Measurements from ENCODE around the gene FOXRED1.

Gene FOXRED1

GRCh38 chr11:126317432-126317755 lies 48.4 kb downstream of the FOXRED1 start:
- TF ChIP-seq CEBPB (IDR thresholded peaks at IDR 0.05) = no peak
- TF ChIP-seq TEAD4 (IDR thresholded peaks at IDR 0.05) = no peak
- TF ChIP-seq EP300 (IDR thresholded peaks at IDR 0.05; ENCODE audit: borderline replicate concordance) = no peak
- no peak for TF ChIP-seq MAX (IDR thresholded peaks at IDR 0.05)
- no peak for TF ChIP-seq REST (IDR thresholded peaks at IDR 0.05; ENCODE audit: low read depth)
- TF ChIP-seq RAD21 (IDR thresholded peaks at IDR 0.05; ENCODE audit: low read depth) = no peak
- TF ChIP-seq TCF12 (IDR thresholded peaks at IDR 0.05; ENCODE audit: low read depth) = no peak
- TF ChIP-seq YY1 (IDR thresholded peaks at IDR 0.05; ENCODE audit: low read depth) = no peak
- TF ChIP-seq USF1 (IDR thresholded peaks at IDR 0.05) = no peak

GRCh38 chr11:126317756-126318573 lies 49.0 kb downstream of the FOXRED1 start:
- no peak for TF ChIP-seq ZBTB7A (IDR thresholded peaks at IDR 0.05; ENCODE audit: low read depth)
- TF ChIP-seq NFIC (IDR thresholded peaks at IDR 0.05) = no peak
- no peak for TF ChIP-seq YY1 (IDR thresholded peaks at IDR 0.05; ENCODE audit: low read depth)
- no peak for TF ChIP-seq TEAD4 (IDR thresholded peaks at IDR 0.05)
- no peak for TF ChIP-seq TAF1 (IDR thresholded peaks at IDR 0.05; ENCODE audit: low read depth)
- TF ChIP-seq EGR1 (IDR thresholded peaks at IDR 0.05) = no peak
- TF ChIP-seq TCF12 (IDR thresholded peaks at IDR 0.05; ENCODE audit: low read depth) = no peak
- no peak for TF ChIP-seq CREB1 (IDR thresholded peaks at IDR 0.05; ENCODE audit: low read depth)
- no peak for TF ChIP-seq USF1 (IDR thresholded peaks at IDR 0.05)
- no peak for TF ChIP-seq MAX (IDR thresholded peaks at IDR 0.05)
- TF ChIP-seq RAD21 (IDR thresholded peaks at IDR 0.05; ENCODE audit: low read depth) = no peak
- TF ChIP-seq CEBPB (IDR thresholded peaks at IDR 0.05) = no peak
- no peak for TF ChIP-seq FOXM1 (IDR thresholded peaks at IDR 0.05; ENCODE audit: borderline replicate concordance, low read depth)
- TF ChIP-seq REST (IDR thresholded peaks at IDR 0.05; ENCODE audit: low read depth) = no peak

GRCh38 chr11:126318574-126319373 lies 49.8 kb downstream of the FOXRED1 start:
- no peak for TF ChIP-seq TEAD4 (IDR thresholded peaks at IDR 0.05)
- no peak for TF ChIP-seq NFIC (IDR thresholded peaks at IDR 0.05)
- TF ChIP-seq MAX (IDR thresholded peaks at IDR 0.05) = no peak
- no peak for TF ChIP-seq RAD21 (IDR thresholded peaks at IDR 0.05; ENCODE audit: low read depth)
- TF ChIP-seq EGR1 (IDR thresholded peaks at IDR 0.05) = no peak
- TF ChIP-seq FOXM1 (IDR thresholded peaks at IDR 0.05; ENCODE audit: borderline replicate concordance, low read depth) = no peak
- TF ChIP-seq ZBTB7A (IDR thresholded peaks at IDR 0.05; ENCODE audit: low read depth) = no peak
- TF ChIP-seq REST (IDR thresholded peaks at IDR 0.05; ENCODE audit: low read depth) = no peak
- TF ChIP-seq CREB1 (IDR thresholded peaks at IDR 0.05; ENCODE audit: low read depth) = no peak
- no peak for TF ChIP-seq USF1 (IDR thresholded peaks at IDR 0.05)
- TF ChIP-seq YY1 (IDR thresholded peaks at IDR 0.05; ENCODE audit: low read depth) = no peak
- TF ChIP-seq TCF12 (IDR thresholded peaks at IDR 0.05; ENCODE audit: low read depth) = no peak

Measured in Ishikawa (cell line).